Activated CD8-positive, alpha-beta memory T cell treated with anti-CD3 and anti-CD28 coated beads, Interleukin-2, amount 50 U/mL, for 4 hours (primary cell): ENCODE results near the gene TCF7L1.
"Not testable (repeated sequence)": the region's sequence is repeated elsewhere in the genome, so short reads cannot be mapped to it uniquely, and the experiment has no call there.

Experiments
- DNase-seq: peaks from one replicate; pipeline ENCODE4 v3.0.0-alpha.2; 2020

Gene TCF7L1

GRCh38 chr2:85327822-85328617, 194.8 kb downstream of the TCF7L1 start, which contains the start of gene TGOLN2:
Gene TGOLN2 (minus strand): TSS chr2:85327989. CDS start chr2:85327962, 27 bp downstream.
- DNase-seq, result peak; percentile 95

- no peak for DNase-seq
Observed at GRCh38 chr2:85329181-85329651, 196.0 kb downstream of the TCF7L1 start.

GRCh38 chr2:85329701-85330100, 196.5 kb downstream of the TCF7L1 start:
- not testable (repeated sequence) for DNase-seq

- DNase-seq, result no peak
Observed at GRCh38 chr2:85330839-85331636, 197.8 kb downstream of the TCF7L1 start.

GRCh38 chr2:85333877-85334276, 200.7 kb downstream of the TCF7L1 start:
- DNase-seq, result not testable (repeated sequence)

GRCh38 chr2:85334928-85335327, 201.7 kb downstream of the TCF7L1 start:
- DNase-seq, result no peak

- DNase-seq, result no peak
Observed at GRCh38 chr2:85340034-85340892, 207.1 kb downstream of the TCF7L1 start.

- DNase-seq, result no peak
Observed at GRCh38 chr2:85341269-85342029, 208.3 kb downstream of the TCF7L1 start.

GRCh38 chr2:85342156-85342555, 209.0 kb downstream of the TCF7L1 start:
- DNase-seq, result no peak

GRCh38 chr2:85343207-85343895, 210.2 kb downstream of the TCF7L1 start:
- not testable (repeated sequence) for DNase-seq

GRCh38 chr2:85344356-85344954, 211.3 kb downstream of the TCF7L1 start:
- DNase-seq, result no peak

- DNase-seq, result no peak
Observed at GRCh38 chr2:85347599-85347998, 214.4 kb downstream of the TCF7L1 start.

- DNase-seq, result no peak
Observed at GRCh38 chr2:85353876-85354285, 220.7 kb downstream of the TCF7L1 start.

- DNase-seq, result peak; percentile 94
Observed at GRCh38 chr2:85354286-85355072, 221.3 kb downstream of the TCF7L1 start, which contains the start of the genes ELMOD3 and RETSAT. Gene ELMOD3 (plus strand): TSS chr2:85354769. CDS start chr2:85357199, 2,430 bp downstream. Gene RETSAT (minus strand): TSS chr2:85354528. CDS start chr2:85354507, 21 bp downstream.

- no peak for DNase-seq
Observed at GRCh38 chr2:85355073-85355410, 221.8 kb downstream of the TCF7L1 start.

- DNase-seq, result no peak
Observed at GRCh38 chr2:85355521-85355920, 222.3 kb downstream of the TCF7L1 start.

GRCh38 chr2:85356186-85356585, 223.0 kb downstream of the TCF7L1 start:
- no peak for DNase-seq

GRCh38 chr2:85357736-85358135, 224.5 kb downstream of the TCF7L1 start:
- no peak for DNase-seq
